K562 (cell line): Measurements from ENCODE around the gene ZBTB38.

Experiments used
- CTCF ChIP-seq, 3 experiments: IDR thresholded peaks in 2 of 3; conservative IDR thresholded peaks in 1 of 3; 2 replicates each; pipeline ENCODE4 v1.5.1; 2011 to 2012; ENCODE audit warnings: low read length in 3 of 3, mild to moderate bottlenecking in 3 of 3, control low read depth in 2 of 3, improper control_type of control experiment in 1 of 3, inconsistent platforms in 1 of 3, low read depth in 1 of 3, mixed read lengths in 1 of 3, moderate library complexity in 1 of 3; ENCODE audit not compliant: insufficient read depth in 2 of 3
- E2F5 ChIP-seq: sonication (generic); formaldehyde crosslinking; IDR thresholded peaks from 2 replicates; pipeline ENCODE4 v1.8.0; 2022; ENCODE audit warnings: mild to moderate bottlenecking, missing genetic modification reagents
- FOXM1 ChIP-seq, 2 experiments: fragments of 450-650 bp in 1 of 2; sonication (generic) in 1 of 2; formaldehyde crosslinking in 1 of 2; IDR thresholded peaks; 2 replicates each; pipeline versions ENCODE4 v1.6.1 to v1.9.0; 2017 to 2022; ENCODE audit warnings: low read depth in 2 of 2, mild to moderate bottlenecking in 2 of 2, missing genetic modification reagents in 1 of 2, moderate library complexity in 1 of 2
- REST ChIP-seq, 2 experiments: fragments of 450-650 bp; formaldehyde crosslinking in 1 of 2; IDR thresholded peaks; 2 replicates each; pipeline versions ENCODE4 v1.4.0 to v1.6.1; 2014 to 2020; ENCODE audit warnings: mild to moderate bottlenecking in 2 of 2, borderline replicate concordance in 1 of 2, low read depth in 1 of 2

- no peak for TF ChIP-seq CTCF (IDR thresholded peaks at IDR 0.05 in 2 of 3, conservative IDR thresholded peaks at IDR 0.05 in 1 of 3; ENCODE audit: insufficient read depth in 2 of 3, low read depth in 1 of 3, low read length in 3 of 3)
- TF ChIP-seq REST (IDR thresholded peaks at IDR 0.05; ENCODE audit: borderline replicate concordance), result no peak
- TF ChIP-seq REST (CRISPR knock-in tag; IDR thresholded peaks at IDR 0.05; ENCODE audit: low read depth), result no peak
- TF ChIP-seq E2F5 (CRISPR knock-in tag), result no peak
- TF ChIP-seq FOXM1 (IDR thresholded peaks at IDR 0.05; ENCODE audit: low read depth), result no peak
- TF ChIP-seq FOXM1 (CRISPR knock-in tag; IDR thresholded peaks at IDR 0.05; ENCODE audit: low read depth), result no peak
These were observed 46.6 kb downstream of the ZBTB38 start for GRCh38 chr3:141414800-141415462.
